ENCODE results near the gene OR10V1.

The OR10V1 gene

GRCh38 chr11:59713745-59714144 lies at the start of gene OR10V1:
OR10V1 (minus strand) TSS chr11:59713845; CDS start chr11:59713845, 0 bp downstream.
- no peak for DNase-seq (ENCODE audit: low spot score)

- DNase-seq (ENCODE audit: low spot score), result no peak
These were observed 48.3 kb upstream of the OR10V1 start for GRCh38 chr11:59761993-59762392.

GRCh38 chr11:59760771-59761170 lies 47.1 kb upstream of the OR10V1 start:
- no peak for DNase-seq (ENCODE audit: low spot score)

GRCh38 chr11:59759900-59760299 lies 46.3 kb upstream of the OR10V1 start:
- DNase-seq (ENCODE audit: low spot score), result no peak

GRCh38 chr11:59758401-59759037 lies 44.9 kb upstream of the OR10V1 start:
- DNase-seq (ENCODE audit: low spot score), result no peak

GRCh38 chr11:59756845-59757244 lies 43.2 kb upstream of the OR10V1 start:
- no peak for DNase-seq (ENCODE audit: low spot score)

GRCh38 chr11:59756558-59756840 lies 42.9 kb upstream of the OR10V1 start:
- DNase-seq (ENCODE audit: low spot score), result no peak

- peak; percentile 24 for DNase-seq (ENCODE audit: low spot score)
These were observed 42.3 kb upstream of the OR10V1 start for GRCh38 chr11:59755701-59756557.

GRCh38 chr11:59754859-59755700 lies 41.4 kb upstream of the OR10V1 start, which contains the start of gene STX3:
STX3 (plus strand) TSS chr11:59755376; CDS start chr11:59755606, 230 bp downstream.
- DNase-seq (ENCODE audit: low spot score), result peak; percentile 57

- no peak for DNase-seq (ENCODE audit: low spot score)
These were observed 40.8 kb upstream of the OR10V1 start for GRCh38 chr11:59754494-59754858.

- DNase-seq (ENCODE audit: low spot score), result peak; percentile 81
These were observed 40.2 kb upstream of the OR10V1 start for GRCh38 chr11:59753650-59754493.

GRCh38 chr11:59746111-59746510 lies 32.5 kb upstream of the OR10V1 start:
- DNase-seq (ENCODE audit: low spot score), result no peak

- DNase-seq (ENCODE audit: low spot score), result no peak
These were observed 17.4 kb upstream of the OR10V1 start for GRCh38 chr11:59730896-59731565.

- no peak for DNase-seq (ENCODE audit: low spot score)
These were observed 16.2 kb upstream of the OR10V1 start for GRCh38 chr11:59729834-59730233.

- no peak for DNase-seq (ENCODE audit: low spot score)
These were observed 15.3 kb upstream of the OR10V1 start for GRCh38 chr11:59728913-59729312.

GRCh38 chr11:59728154-59728553 lies 14.5 kb upstream of the OR10V1 start:
- DNase-seq (ENCODE audit: low spot score), result no peak

GRCh38 chr11:59727426-59727825 lies 13.8 kb upstream of the OR10V1 start:
- DNase-seq (ENCODE audit: low spot score), result no peak

GRCh38 chr11:59724066-59724465 lies 10.4 kb upstream of the OR10V1 start:
- DNase-seq (ENCODE audit: low spot score), result no peak

- no peak for DNase-seq (ENCODE audit: low spot score)
These were observed 5.9 kb upstream of the OR10V1 start for GRCh38 chr11:59719556-59719955.

GRCh38 chr11:59716051-59716450 lies 2.4 kb upstream of the OR10V1 start:
- DNase-seq (ENCODE audit: low spot score), result no peak

Data from CD4-positive, alpha-beta T cell treated with Interleukin-6 at 100 ng/mL for 8 hours (primary cell).